Stomach (tissue), 4 donors: ENCODE data around the gene UNC5B.

Source experiments
- POLR2A ChIP-seq, 4 donors: fragments of 450-650 bp; IDR thresholded peaks; one replicate each; pipeline ENCODE4 v1.6.1; 2016; ENCODE audit warnings: antibody characterized with exemption in 4 of 4, control low read depth in 2 of 4, mild to moderate bottlenecking in 1 of 4, moderate library complexity in 1 of 4
- POLR2AphosphoS5 ChIP-seq, 3 donors: sonication (generic); formaldehyde crosslinking; IDR thresholded peaks; one replicate each; pipeline ENCODE4 v1.6.1; 2016; ENCODE audit warnings: antibody characterized with exemption in 3 of 3
- TF ChIP-seq, protein P1 (sequence below), 7 experiments: fragments of 450-650 bp in 4 of 7; fragments of 200-600 bp in 3 of 7; sonication (generic) in 3 of 7; IDR thresholded peaks; one replicate each; pipeline ENCODE4 v1.5.1; 2016 to 2019; ENCODE audit warnings: antibody characterized with exemption in 7 of 7, control low read depth in 2 of 7, mild to moderate bottlenecking in 1 of 7

DNA sequence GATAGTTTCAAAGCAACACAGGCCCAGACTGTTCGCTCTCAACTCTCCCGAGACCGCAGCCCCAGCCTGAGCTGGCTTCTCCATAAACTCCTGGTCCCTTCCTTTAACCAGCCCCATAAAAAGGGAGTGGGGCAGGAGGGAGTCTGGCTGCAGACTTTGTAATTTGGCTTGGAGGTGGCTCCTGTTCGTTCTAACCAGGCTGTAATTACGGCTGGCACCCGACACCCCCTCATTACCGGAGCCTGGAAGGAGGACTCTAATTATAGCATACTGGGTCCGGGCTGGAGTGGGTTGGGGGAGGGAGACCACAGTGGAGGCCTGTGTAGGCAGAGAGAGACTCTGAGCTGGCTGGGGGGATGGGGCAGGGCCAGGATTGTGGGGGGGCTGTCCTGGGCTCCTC, 49.7 kb downstream of the UNC5B start:
- TF ChIP-seq, protein P1, sequence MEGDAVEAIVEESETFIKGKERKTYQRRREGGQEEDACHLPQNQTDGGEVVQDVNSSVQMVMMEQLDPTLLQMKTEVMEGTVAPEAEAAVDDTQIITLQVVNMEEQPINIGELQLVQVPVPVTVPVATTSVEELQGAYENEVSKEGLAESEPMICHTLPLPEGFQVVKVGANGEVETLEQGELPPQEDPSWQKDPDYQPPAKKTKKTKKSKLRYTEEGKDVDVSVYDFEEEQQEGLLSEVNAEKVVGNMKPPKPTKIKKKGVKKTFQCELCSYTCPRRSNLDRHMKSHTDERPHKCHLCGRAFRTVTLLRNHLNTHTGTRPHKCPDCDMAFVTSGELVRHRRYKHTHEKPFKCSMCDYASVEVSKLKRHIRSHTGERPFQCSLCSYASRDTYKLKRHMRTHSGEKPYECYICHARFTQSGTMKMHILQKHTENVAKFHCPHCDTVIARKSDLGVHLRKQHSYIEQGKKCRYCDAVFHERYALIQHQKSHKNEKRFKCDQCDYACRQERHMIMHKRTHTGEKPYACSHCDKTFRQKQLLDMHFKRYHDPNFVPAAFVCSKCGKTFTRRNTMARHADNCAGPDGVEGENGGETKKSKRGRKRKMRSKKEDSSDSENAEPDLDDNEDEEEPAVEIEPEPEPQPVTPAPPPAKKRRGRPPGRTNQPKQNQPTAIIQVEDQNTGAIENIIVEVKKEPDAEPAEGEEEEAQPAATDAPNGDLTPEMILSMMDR (IDR thresholded peaks at IDR 0.05): no peak
- TF ChIP-seq POLR2AphosphoS5 (IDR thresholded peaks at IDR 0.05) (no peak), POLR2A (IDR thresholded peaks at IDR 0.05) (no peak)
